Tibial artery (tissue), 4 donors: ENCODE data around the gene TNFSF15.

ENCODE experiments used
- DNase-seq, 2 donors: peaks; one replicate each; pipeline ENCODE4 v3.0.0-alpha.2; 2019
- H3K27ac ChIP-seq, 2 donors: fragments of 200-600 bp; sonication (generic) in 1 of 2; 1 replicate in 1 of 2; 2 replicates in 1 of 2; pipeline ENCODE4 v1.5.1; 2018 to 2019; ENCODE audit warnings: mild to moderate bottlenecking in 1 of 2
- H3K27me3 ChIP-seq, 2 donors: fragments of 200-600 bp; sonication (generic) in 1 of 2; one replicate each; pipeline versions ENCODE4 v1.5.1 to v1.6.0; 2016 to 2019
- H3K36me3 ChIP-seq, 3 donors: fragments of 200-600 bp; sonication (generic) in 2 of 3; one replicate each; pipeline ENCODE4 v1.5.1; 2016 to 2019; ENCODE audit warnings: mild to moderate bottlenecking in 2 of 3
- H3K4me1 ChIP-seq, 4 donors: fragments of 200-600 bp; sonication (generic) in 2 of 4; 1 replicate in 3 of 4; 2 replicates in 1 of 4; pipeline ENCODE4 v1.5.1; 2016 to 2019
- H3K4me3 ChIP-seq, 2 donors: fragments of 200-600 bp; sonication (generic) in 1 of 2; 1 replicate in 1 of 2; 2 replicates in 1 of 2; pipeline ENCODE4 v1.5.1; 2018 to 2019; ENCODE audit warnings: mild to moderate bottlenecking in 2 of 2
- H3K9me3 ChIP-seq, 3 donors: fragments of 200-600 bp; sonication (generic) in 1 of 3; one replicate each; pipeline ENCODE4 v1.5.1; 2016 to 2019
- CTCF ChIP-seq, 2 experiments: fragments of 200-600 bp in 1 of 2; fragments of 450-650 bp in 1 of 2; IDR thresholded peaks; one replicate each; pipeline ENCODE4 v1.5.1; 2017 to 2019; ENCODE audit warnings: antibody characterized with exemption in 2 of 2, mild to moderate bottlenecking in 1 of 2, moderate library complexity in 1 of 2
- intact Hi-C: fragments of 100-400 bp; cut with DNase I; formaldehyde crosslinking; loops from one replicate; pipeline ENCODE4 v1.15.0; 2023; ENCODE audit warnings: low total_unique reads

Gene TNFSF15

GRCh38 chr9:114824110-114824509, 18.3 kb upstream of the TNFSF15 start:
- DNase-seq = no peak
- no peaks in the 10 kb centered on the region for H3K27me3 ChIP-seq
- no peaks in the 10 kb centered on the region for H3K9me3 ChIP-seq
- no peak for TF ChIP-seq CTCF (IDR thresholded peaks at IDR 0.05)
- H3K27ac ChIP-seq = no peak overlapping the region
- H3K36me3 ChIP-seq = no peaks in the 10 kb centered on the region
- intact Hi-C loops = no loop called here
- no peaks in the 10 kb centered on the region for H3K4me1 ChIP-seq
- no peak overlapping the region for H3K4me3 ChIP-seq

GRCh38 chr9:114823441-114823840, 17.6 kb upstream of the TNFSF15 start:
- H3K4me1 ChIP-seq = no peaks in the 10 kb centered on the region
- intact Hi-C loops = no loop called here
- no peaks in the 10 kb centered on the region for H3K36me3 ChIP-seq
- DNase-seq = no peak
- H3K27me3 ChIP-seq = no peaks in the 10 kb centered on the region
- no peak for TF ChIP-seq CTCF (IDR thresholded peaks at IDR 0.05)
- H3K4me3 ChIP-seq = no peak overlapping the region
- no peaks in the 10 kb centered on the region for H3K9me3 ChIP-seq
- H3K27ac ChIP-seq = no peak overlapping the region

GRCh38 chr9:114822708-114823107, 16.9 kb upstream of the TNFSF15 start:
- no peaks in the 10 kb centered on the region for H3K27me3 ChIP-seq
- no peak overlapping the region for H3K4me3 ChIP-seq
- DNase-seq = no peak
- no peaks in the 10 kb centered on the region for H3K9me3 ChIP-seq
- H3K36me3 ChIP-seq = no peaks in the 10 kb centered on the region
- H3K4me1 ChIP-seq = no peaks in the 10 kb centered on the region
- no peak overlapping the region for H3K27ac ChIP-seq
- TF ChIP-seq CTCF (IDR thresholded peaks at IDR 0.05) = no peak
- intact Hi-C loops = no loop called here

GRCh38 chr9:114820776-114821501, 15.1 kb upstream of the TNFSF15 start:
- no peaks in the 10 kb centered on the region for H3K9me3 ChIP-seq
- no peak for DNase-seq
- H3K27ac ChIP-seq = no peak overlapping the region
- no peak for TF ChIP-seq CTCF (IDR thresholded peaks at IDR 0.05)
- no peak overlapping the region for H3K4me3 ChIP-seq
- intact Hi-C loops = no loop called here
- no peaks in the 10 kb centered on the region for H3K27me3 ChIP-seq
- H3K36me3 ChIP-seq = no peaks in the 10 kb centered on the region
- no peaks in the 10 kb centered on the region for H3K4me1 ChIP-seq

- Histone ChIP-seq H3K27ac (no peak overlapping the region), H3K36me3 (no peaks in the 10 kb centered on the region), H3K4me3 (no peak overlapping the region), H3K4me1 (peaks cover 0 to 5% (median 0%) of the 10 kb centered on the region in 4 donors), H3K27me3 (no peaks in the 10 kb centered on the region), H3K9me3 (no peaks in the 10 kb centered on the region)
- intact Hi-C loops = no loop called here
- TF ChIP-seq CTCF (IDR thresholded peaks at IDR 0.05) = no peak
- DNase-seq = no peak
Measured at GRCh38 chr9:114818178-114818577, 12.3 kb upstream of the TNFSF15 start.
